ENCODE data around the gene CAMSAP3. TPM values are rescaled to one million over a fixed set of nuclear protein-coding genes. Genes with fewer than 3 reads are reported as not detected.

CAMSAP3 gene
- total RNA-seq, 1 experiment from 2014 or later, result 16.6 TPM

- Histone ChIP-seq H3K79me2 (ENCODE audit: low read length) (peaks cover 57% of the 10 kb centered on the region), H3K4me2 (ENCODE audit: low read length) (peak within 1 kb of the TSS; percentile 95), H3K36me3 (ENCODE audit: low read depth, low read length) (peaks cover 13% of the 10 kb centered on the region; the same call in 1 of the 2 replicates), H3K9me2 (replicated peaks; ENCODE audit: low read length) (no peaks in the 10 kb centered on the region), H3K4me1 (ENCODE audit: insufficient read depth, low read length) (peaks cover 15% of the 10 kb centered on the region), H3K27me3 (ENCODE audit: low read length) (no peaks in the 10 kb centered on the region), H2AFZ (ENCODE audit: low read length) (peak within 1 kb of the TSS; percentile 43), H3K27ac (ENCODE audit: low read length) (no peak within 1 kb of the TSS), H3K4me3 (ENCODE audit: low read length) (peak within 1 kb of the TSS; percentile 87), H3K9ac (ENCODE audit: low read length) (peak within 1 kb of the TSS; percentile 89), H3K9me3 (ENCODE audit: low read length) (no peaks in the 10 kb centered on the region), H3F3A (ENCODE audit: low read length, unreplicated experiment) (no peaks in the 10 kb centered on the region), H4K20me1 (ENCODE audit: low read length) (no peaks in the 10 kb centered on the region)
- TF ChIP-seq, protein P1, sequence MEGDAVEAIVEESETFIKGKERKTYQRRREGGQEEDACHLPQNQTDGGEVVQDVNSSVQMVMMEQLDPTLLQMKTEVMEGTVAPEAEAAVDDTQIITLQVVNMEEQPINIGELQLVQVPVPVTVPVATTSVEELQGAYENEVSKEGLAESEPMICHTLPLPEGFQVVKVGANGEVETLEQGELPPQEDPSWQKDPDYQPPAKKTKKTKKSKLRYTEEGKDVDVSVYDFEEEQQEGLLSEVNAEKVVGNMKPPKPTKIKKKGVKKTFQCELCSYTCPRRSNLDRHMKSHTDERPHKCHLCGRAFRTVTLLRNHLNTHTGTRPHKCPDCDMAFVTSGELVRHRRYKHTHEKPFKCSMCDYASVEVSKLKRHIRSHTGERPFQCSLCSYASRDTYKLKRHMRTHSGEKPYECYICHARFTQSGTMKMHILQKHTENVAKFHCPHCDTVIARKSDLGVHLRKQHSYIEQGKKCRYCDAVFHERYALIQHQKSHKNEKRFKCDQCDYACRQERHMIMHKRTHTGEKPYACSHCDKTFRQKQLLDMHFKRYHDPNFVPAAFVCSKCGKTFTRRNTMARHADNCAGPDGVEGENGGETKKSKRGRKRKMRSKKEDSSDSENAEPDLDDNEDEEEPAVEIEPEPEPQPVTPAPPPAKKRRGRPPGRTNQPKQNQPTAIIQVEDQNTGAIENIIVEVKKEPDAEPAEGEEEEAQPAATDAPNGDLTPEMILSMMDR (conservative IDR thresholded peaks at IDR 0.05; ENCODE audit: low read depth, low read length), result no peak
- TF ChIP-seq EZH2phosphoT487 (IDR thresholded peaks at IDR 0.05; ENCODE audit: borderline replicate concordance, low read length), result no peak
- no peak for TF ChIP-seq EZH2 (IDR thresholded peaks at IDR 0.05; ENCODE audit: low read length, unreplicated experiment)
- BruUV-seq (replicated peaks), result no TSS peak
- ATAC-seq (peak; percentile 99), DNase-seq (peak; percentile 100)
- intact Hi-C loops (cut with micrococcal nuclease), result no loop called here
- ChIA-PET CTCF (interaction anchor here (0.8 to 1.3 kb wide), 3 partner anchors 32 to 61 kb away, joined by 3 to 14 read pairs (median 3); partner anchors contain the start of gene TRAPPC5), POLR2A (ENCODE audit: unreplicated experiment) (interaction anchor here (1.8 kb wide), 1 partner anchor 61 kb away, joined by 48 read pairs; no protein-coding TSS in a partner anchor)
Measured at GRCh38 chr19:7629347-7630054, 33.8 kb downstream of the CAMSAP3 start, which contains the start of the genes PET100 and XAB2. TSS of gene PET100 (plus strand) at chr19:7629793. CDS start at chr19:7629834, 41 bp downstream. TSS of gene XAB2 (minus strand) at chr19:7629545. CDS start at chr19:7629527, 18 bp downstream.

GRCh38 chr19:7631577-7631976 is 35.9 kb downstream of the CAMSAP3 start:
- Histone ChIP-seq H3K4me1 (ENCODE audit: insufficient read depth, low read length) (peaks cover 16% of the 10 kb centered on the region), H3K9ac (ENCODE audit: low read length) (no peak overlapping the region), H3K9me2 (replicated peaks; ENCODE audit: low read length) (no peaks in the 10 kb centered on the region), H3K79me2 (ENCODE audit: low read length) (peaks cover 51% of the 10 kb centered on the region), H3K4me2 (ENCODE audit: low read length) (no peak overlapping the region), H3K27ac (ENCODE audit: low read length) (no peak overlapping the region), H3F3A (ENCODE audit: low read length, unreplicated experiment) (no peaks in the 10 kb centered on the region), H4K20me1 (ENCODE audit: low read length) (no peaks in the 10 kb centered on the region), H3K27me3 (ENCODE audit: low read length) (no peaks in the 10 kb centered on the region), H2AFZ (ENCODE audit: low read length) (no peak overlapping the region), H3K36me3 (ENCODE audit: low read depth, low read length) (peaks cover 4% of the 10 kb centered on the region; the same call in 1 of the 2 replicates), H3K4me3 (ENCODE audit: low read length) (no peak overlapping the region), H3K9me3 (ENCODE audit: low read length) (no peaks in the 10 kb centered on the region)
- ATAC-seq (no peak), DNase-seq (no peak)
- TF ChIP-seq, protein P1 (conservative IDR thresholded peaks at IDR 0.05; ENCODE audit: low read depth, low read length), result no peak
- TF ChIP-seq EZH2 (IDR thresholded peaks at IDR 0.05; ENCODE audit: low read length, unreplicated experiment) (no peak), EZH2phosphoT487 (IDR thresholded peaks at IDR 0.05; ENCODE audit: borderline replicate concordance, low read length) (no peak)
- intact Hi-C loops (cut with micrococcal nuclease), result no loop called here
- ChIA-PET POLR2A (ENCODE audit: unreplicated experiment) (no interaction called here), CTCF (no interaction called here)
- no TSS peak for BruUV-seq (replicated peaks)
